Thoracic aorta (tissue), 2 donors: ENCODE results near the gene TMEM62. TPM values are rescaled to one million over a fixed set of nuclear protein-coding genes. Genes with fewer than 3 reads are reported as not detected.

Source experiments
- ATAC-seq: fragments of 150-250 bp; one replicate; pipeline ENCODE4 v1.8.0; 2017; ENCODE audit warnings: low read depth; ENCODE audit not compliant: insufficient number of reproducible peaks, low FRiP score
- DNase-seq: peaks from one replicate; pipeline ENCODE4 v3.0.0-alpha.2; 2020; ENCODE audit warnings: low spot score
- H3K27ac ChIP-seq, 2 donors: fragments of 200-600 bp; sonication (generic); 1 replicate in 1 of 2; 2 replicates in 1 of 2; pipeline ENCODE4 v1.5.1; 2016; ENCODE audit warnings: mild to moderate bottlenecking in 2 of 2, moderate library complexity in 2 of 2
- H3K27me3 ChIP-seq: fragments of 200-600 bp; sonication (generic); replicated peaks from 2 replicates; pipeline ENCODE4 v1.6.0; 2016; ENCODE audit warnings: mild to moderate bottlenecking; ENCODE audit not compliant: insufficient read depth
- H3K36me3 ChIP-seq: fragments of 200-600 bp; sonication (generic); one replicate; pipeline ENCODE4 v1.5.1; 2016
- H3K4me1 ChIP-seq, 2 donors: fragments of 200-600 bp; sonication (generic); 1 replicate in 1 of 2; 2 replicates in 1 of 2; pipeline versions ENCODE4 v1.5.1 to v1.6.0; 2016; ENCODE audit warnings: low read depth in 2 of 2, mild to moderate bottlenecking in 1 of 2; ENCODE audit not compliant: control insufficient read depth in 1 of 2
- H3K4me3 ChIP-seq: fragments of 200-600 bp; sonication (generic); 2 replicates; pipeline ENCODE4 v1.5.1; 2016; ENCODE audit warnings: mild to moderate bottlenecking
- H3K9me3 ChIP-seq: fragments of 200-600 bp; sonication (generic); 2 replicates; pipeline ENCODE4 v1.5.1; 2016
- total RNA-seq, 2 donors: library from RNA; depleted of rRNA; stranded (reverse); fragments of >200 nt; gene quantifications; one replicate each; pipeline versions ENCODE4 v1.1.0 to v1.2.3, GENCODE V29; 2016
- TF ChIP-seq, protein P1 (sequence below): fragments of 200-600 bp; sonication (generic); IDR thresholded peaks from one replicate; pipeline ENCODE4 v1.5.1; 2019; ENCODE audit warnings: antibody characterized with exemption

TMEM62 gene
- total RNA-seq, 2 donors from 2014 or later, result 22.5 to 51.1 TPM

DNA sequence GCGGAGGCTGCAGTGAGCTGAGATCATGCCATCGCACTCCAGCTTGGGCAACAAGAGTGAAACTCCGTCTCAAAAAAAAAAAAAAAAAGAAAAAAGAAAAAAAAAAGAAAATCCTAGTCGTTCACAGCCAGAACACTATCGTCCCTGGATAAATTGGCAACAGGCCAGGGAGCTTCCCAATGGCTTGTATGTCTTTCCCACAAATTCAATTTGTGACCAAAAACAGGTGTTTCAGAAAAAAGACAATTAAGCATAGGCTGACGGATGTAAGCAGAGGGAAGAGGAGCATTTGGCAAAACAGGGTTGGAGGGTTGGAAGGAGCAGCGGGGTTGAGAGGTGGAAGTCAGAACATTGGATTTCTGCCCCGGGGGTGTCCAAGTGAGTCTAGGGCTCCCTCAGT is 78.9 kb downstream of the TMEM62 start:
- TF ChIP-seq, protein P1, sequence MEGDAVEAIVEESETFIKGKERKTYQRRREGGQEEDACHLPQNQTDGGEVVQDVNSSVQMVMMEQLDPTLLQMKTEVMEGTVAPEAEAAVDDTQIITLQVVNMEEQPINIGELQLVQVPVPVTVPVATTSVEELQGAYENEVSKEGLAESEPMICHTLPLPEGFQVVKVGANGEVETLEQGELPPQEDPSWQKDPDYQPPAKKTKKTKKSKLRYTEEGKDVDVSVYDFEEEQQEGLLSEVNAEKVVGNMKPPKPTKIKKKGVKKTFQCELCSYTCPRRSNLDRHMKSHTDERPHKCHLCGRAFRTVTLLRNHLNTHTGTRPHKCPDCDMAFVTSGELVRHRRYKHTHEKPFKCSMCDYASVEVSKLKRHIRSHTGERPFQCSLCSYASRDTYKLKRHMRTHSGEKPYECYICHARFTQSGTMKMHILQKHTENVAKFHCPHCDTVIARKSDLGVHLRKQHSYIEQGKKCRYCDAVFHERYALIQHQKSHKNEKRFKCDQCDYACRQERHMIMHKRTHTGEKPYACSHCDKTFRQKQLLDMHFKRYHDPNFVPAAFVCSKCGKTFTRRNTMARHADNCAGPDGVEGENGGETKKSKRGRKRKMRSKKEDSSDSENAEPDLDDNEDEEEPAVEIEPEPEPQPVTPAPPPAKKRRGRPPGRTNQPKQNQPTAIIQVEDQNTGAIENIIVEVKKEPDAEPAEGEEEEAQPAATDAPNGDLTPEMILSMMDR, result no peak
- no peak for DNase-seq
- ATAC-seq, result no peak
- Histone ChIP-seq H3K4me3 (no peak overlapping the region), H3K36me3 (no peaks in the 10 kb centered on the region), H3K4me1 (no peaks in the 10 kb centered on the region), H3K9me3 (no peaks in the 10 kb centered on the region), H3K27me3 (no peaks in the 10 kb centered on the region), H3K27ac (no peak overlapping the region)

DNA sequence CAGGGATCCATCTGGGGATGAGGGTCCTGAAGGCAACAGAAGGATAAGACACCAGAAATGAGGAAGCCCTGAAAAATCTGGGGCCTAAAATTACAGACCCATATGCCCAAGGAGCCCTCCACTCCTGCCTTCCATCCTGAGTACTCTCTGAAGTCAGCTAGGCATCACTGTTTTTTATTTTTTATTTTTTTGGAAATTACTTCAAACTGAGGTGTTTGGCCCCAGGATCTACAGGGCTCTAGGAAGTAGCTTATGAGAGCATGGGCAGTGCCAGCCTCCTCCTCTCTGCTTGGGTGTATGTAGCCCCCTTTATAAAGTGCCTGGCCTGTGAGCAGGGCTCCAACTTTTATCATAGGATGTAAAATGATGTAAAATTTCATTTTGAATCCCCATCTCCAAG is 79.6 kb downstream of the TMEM62 start:
- TF ChIP-seq, protein P1, result no peak

DNA sequence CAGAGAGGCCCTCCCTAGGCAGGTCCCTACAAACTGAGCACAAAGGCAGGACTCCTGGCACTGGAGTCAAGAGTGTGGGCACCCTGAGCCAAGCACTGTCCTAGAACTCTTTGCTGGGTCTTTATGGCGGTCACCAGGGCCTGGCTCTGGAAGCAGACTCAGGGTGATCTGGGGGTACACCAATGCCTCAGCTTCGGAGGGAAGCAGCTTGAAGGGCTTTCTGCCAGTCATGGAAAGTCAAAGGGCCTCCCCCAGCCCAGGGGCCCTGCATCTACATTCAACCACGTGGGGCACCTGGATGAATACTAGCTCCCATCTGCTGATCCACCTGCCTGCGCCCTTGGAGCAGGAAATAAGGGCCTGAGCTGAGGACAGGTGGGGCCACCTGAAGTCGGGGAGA is 80.1 kb downstream of the TMEM62 start:
- TF ChIP-seq, protein P1, result no peak
- DNase-seq, result no peak

More for the DNA sequence above, 79.6 kb downstream of the TMEM62 start:
- Histone ChIP-seq H3K9me3 (no peaks in the 10 kb centered on the region), H3K4me3 (no peak overlapping the region), H3K27ac (no peak overlapping the region), H3K36me3 (no peaks in the 10 kb centered on the region), H3K27me3 (no peaks in the 10 kb centered on the region), H3K4me1 (no peaks in the 10 kb centered on the region)
- no peak for DNase-seq
- ATAC-seq, result no peak

DNA sequence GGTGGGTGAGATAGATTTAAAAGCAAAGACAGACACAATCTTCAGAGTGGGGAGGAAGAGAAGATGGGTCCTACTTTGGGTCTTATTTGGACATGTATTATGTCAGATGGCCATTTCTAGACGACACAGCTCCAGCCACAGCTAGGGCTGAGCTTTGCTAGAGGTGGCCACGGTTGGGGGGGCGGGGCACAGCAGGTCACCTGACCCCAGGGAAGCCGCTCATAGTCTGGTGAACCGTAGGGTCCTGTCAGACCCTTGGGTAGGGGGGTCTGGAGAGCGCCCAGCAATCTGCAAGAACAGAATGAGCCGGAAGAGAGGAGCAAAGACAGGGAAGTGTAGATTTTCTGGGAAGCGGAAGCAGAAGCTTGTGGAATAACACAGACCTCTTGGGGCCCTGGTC is 80.8 kb downstream of the TMEM62 start:
- Histone ChIP-seq H3K27me3 (no peaks in the 10 kb centered on the region), H3K9me3 (no peaks in the 10 kb centered on the region), H3K4me1 (no peaks in the 10 kb centered on the region), H3K27ac (no peak overlapping the region), H3K36me3 (no peaks in the 10 kb centered on the region), H3K4me3 (no peak overlapping the region)
- ATAC-seq (no peak), DNase-seq (no peak)
- TF ChIP-seq, protein P1, result no peak

More for the DNA sequence above, 80.1 kb downstream of the TMEM62 start:
- H3K27me3 ChIP-seq, result no peaks in the 10 kb centered on the region
- H3K36me3 ChIP-seq, result no peaks in the 10 kb centered on the region
- H3K4me1 ChIP-seq, result no peaks in the 10 kb centered on the region
- no peaks in the 10 kb centered on the region for H3K9me3 ChIP-seq
- no peak overlapping the region for H3K27ac ChIP-seq
- ATAC-seq, result no peak
- no peak overlapping the region for H3K4me3 ChIP-seq

DNA sequence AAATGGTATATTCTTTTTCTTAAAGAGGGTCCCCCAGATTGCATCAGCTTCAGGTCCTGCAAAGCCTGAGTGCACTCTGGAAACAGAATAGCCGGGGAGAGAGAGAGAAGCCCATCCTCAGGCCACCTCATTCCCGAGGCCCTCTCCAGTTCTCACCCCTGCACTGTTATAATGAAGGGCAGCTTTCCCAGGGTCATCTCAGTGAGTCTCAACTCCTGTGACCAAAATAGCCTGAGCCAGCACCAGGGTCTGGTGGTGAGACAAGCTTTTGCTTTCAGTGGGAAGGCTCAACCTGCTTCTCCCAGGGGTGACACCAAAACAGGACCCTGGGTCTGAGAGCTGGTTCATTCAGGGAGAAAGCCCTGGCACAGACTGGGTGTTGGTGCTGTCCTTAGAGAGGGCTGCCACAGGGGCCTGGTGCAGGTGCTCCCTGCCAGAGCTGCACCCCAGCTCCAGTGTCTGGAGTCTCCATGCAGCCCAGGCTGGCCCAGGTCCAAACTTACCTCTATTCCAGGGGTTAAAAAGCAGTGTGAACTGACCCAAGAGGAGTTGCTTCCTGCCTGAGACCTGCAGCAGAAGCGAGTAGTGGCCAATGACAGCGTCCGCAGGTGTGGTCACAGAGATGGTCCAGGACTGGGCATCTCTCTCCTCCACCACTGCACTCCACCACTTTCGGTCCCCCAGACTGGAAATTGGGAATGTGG is 81.4 kb downstream of the TMEM62 start:
- no peaks in the 10 kb centered on the region for H3K36me3 ChIP-seq
- no peaks in the 10 kb centered on the region for H3K27me3 ChIP-seq
- no peak for DNase-seq
- H3K4me3 ChIP-seq, result no peak overlapping the region
- no peaks in the 10 kb centered on the region for H3K4me1 ChIP-seq
- TF ChIP-seq, protein P1, result no peak
- H3K27ac ChIP-seq, result no peak overlapping the region
- no peaks in the 10 kb centered on the region for H3K9me3 ChIP-seq
- no peak for ATAC-seq
